TTC549 (cell line): ENCODE results near the gene CCNL1.

Experiments
- FAIRE-seq: peaks from 2 replicates; lab custom pipeline; 2012; peaks lifted over from hg19 to GRCh38; lab: Jason Lieb, UNC

The CCNL1 gene

GRCh38 chr3:157122832-157123427 is 37.0 kb downstream of the CCNL1 start:
- FAIRE-seq = no peak

GRCh38 chr3:157122116-157122515 is 37.8 kb downstream of the CCNL1 start:
- no peak for FAIRE-seq

- no peak for FAIRE-seq
Measured at GRCh38 chr3:157121522-157121921, 38.4 kb downstream of the CCNL1 start.

- no peak for FAIRE-seq
Measured at GRCh38 chr3:157120071-157120892, 39.7 kb downstream of the CCNL1 start.

- FAIRE-seq = no peak
Measured at GRCh38 chr3:157119369-157119951, 40.5 kb downstream of the CCNL1 start.

GRCh38 chr3:157117875-157118654 is 41.9 kb downstream of the CCNL1 start:
- FAIRE-seq = no peak

GRCh38 chr3:157117206-157117605 is 42.7 kb downstream of the CCNL1 start:
- no peak for FAIRE-seq

GRCh38 chr3:157116017-157116416 is 43.9 kb downstream of the CCNL1 start:
- FAIRE-seq = no peak

- no peak for FAIRE-seq
Measured at GRCh38 chr3:157115069-157116006, 44.6 kb downstream of the CCNL1 start.

GRCh38 chr3:157113832-157114505 is 46.0 kb downstream of the CCNL1 start:
- FAIRE-seq = no peak

GRCh38 chr3:157112536-157112935 is 47.4 kb downstream of the CCNL1 start:
- FAIRE-seq = no peak

- FAIRE-seq = no peak
Measured at GRCh38 chr3:157111518-157111917, 48.4 kb downstream of the CCNL1 start.

GRCh38 chr3:157110761-157111278 is 49.1 kb downstream of the CCNL1 start:
- no peak for FAIRE-seq

GRCh38 chr3:157109267-157110141 is 50.4 kb downstream of the CCNL1 start:
- FAIRE-seq = no peak

GRCh38 chr3:157107644-157108133 is 52.3 kb downstream of the CCNL1 start:
- FAIRE-seq = no peak

GRCh38 chr3:157107037-157107436 is 52.9 kb downstream of the CCNL1 start:
- no peak for FAIRE-seq

GRCh38 chr3:157104928-157105652 is 54.9 kb downstream of the CCNL1 start:
- FAIRE-seq = no peak

- FAIRE-seq = no peak
Measured at GRCh38 chr3:157104521-157104920, 55.4 kb downstream of the CCNL1 start.

GRCh38 chr3:157103860-157104259 is 56.1 kb downstream of the CCNL1 start:
- FAIRE-seq = no peak
